Right kidney (tissue), 9 donors: Measurements from ENCODE around the gene ZNF548.
"Not testable (repeated sequence)": the region's sequence is repeated elsewhere in the genome, so short reads cannot be mapped to it uniquely, and the experiment has no call there.

Experiments
- DNase-seq: peaks from one replicate; pipeline ENCODE4 v3.0.0-alpha.2; 2016
- long read RNA-seq, 8 donors: transcript quantifications; one replicate each; lab custom pipeline, GENCODE V29; 2026

Gene ZNF548
- long read RNA-seq, donor 1, partial matches to known transcripts: 0 of 4 reads
- long read RNA-seq, donor 1, other reads (novel, unspliced or antisense): 0 of 4 reads
- long read RNA-seq, donor 2, partial matches to known transcripts: 0 of 3 reads
- long read RNA-seq, donor 2, other reads (novel, unspliced or antisense): 0 of 3 reads
- long read RNA-seq, donor 3, partial matches to known transcripts: 0 of 4 reads
- long read RNA-seq, donor 3, other reads (novel, unspliced or antisense): 0 of 4 reads
- long read RNA-seq, donor 4, partial matches to known transcripts: 0 of 4 reads
- long read RNA-seq, donor 4, other reads (novel, unspliced or antisense): 0 of 4 reads
- long read RNA-seq, donor 5, partial matches to known transcripts: 0 of 1 reads
- long read RNA-seq, donor 5, other reads (novel, unspliced or antisense): 0 of 1 reads
- long read RNA-seq, donor 6, partial matches to known transcripts: 0 of 4 reads
- long read RNA-seq, donor 6, other reads (novel, unspliced or antisense): 0 of 4 reads
- long read RNA-seq, donor 7, transcript ZNF548-201 (4 exons, 2,115 nt): major isoform, 10 of 13 reads
- long read RNA-seq, donor 7, partial matches to known transcripts: 0 of 13 reads
- long read RNA-seq, donor 7, other reads (novel, unspliced or antisense): 0 of 13 reads
- long read RNA-seq, donor 8, partial matches to known transcripts: 0 of 6 reads
- long read RNA-seq, donor 8, other reads (novel, unspliced or antisense): 0 of 6 reads

DNA sequence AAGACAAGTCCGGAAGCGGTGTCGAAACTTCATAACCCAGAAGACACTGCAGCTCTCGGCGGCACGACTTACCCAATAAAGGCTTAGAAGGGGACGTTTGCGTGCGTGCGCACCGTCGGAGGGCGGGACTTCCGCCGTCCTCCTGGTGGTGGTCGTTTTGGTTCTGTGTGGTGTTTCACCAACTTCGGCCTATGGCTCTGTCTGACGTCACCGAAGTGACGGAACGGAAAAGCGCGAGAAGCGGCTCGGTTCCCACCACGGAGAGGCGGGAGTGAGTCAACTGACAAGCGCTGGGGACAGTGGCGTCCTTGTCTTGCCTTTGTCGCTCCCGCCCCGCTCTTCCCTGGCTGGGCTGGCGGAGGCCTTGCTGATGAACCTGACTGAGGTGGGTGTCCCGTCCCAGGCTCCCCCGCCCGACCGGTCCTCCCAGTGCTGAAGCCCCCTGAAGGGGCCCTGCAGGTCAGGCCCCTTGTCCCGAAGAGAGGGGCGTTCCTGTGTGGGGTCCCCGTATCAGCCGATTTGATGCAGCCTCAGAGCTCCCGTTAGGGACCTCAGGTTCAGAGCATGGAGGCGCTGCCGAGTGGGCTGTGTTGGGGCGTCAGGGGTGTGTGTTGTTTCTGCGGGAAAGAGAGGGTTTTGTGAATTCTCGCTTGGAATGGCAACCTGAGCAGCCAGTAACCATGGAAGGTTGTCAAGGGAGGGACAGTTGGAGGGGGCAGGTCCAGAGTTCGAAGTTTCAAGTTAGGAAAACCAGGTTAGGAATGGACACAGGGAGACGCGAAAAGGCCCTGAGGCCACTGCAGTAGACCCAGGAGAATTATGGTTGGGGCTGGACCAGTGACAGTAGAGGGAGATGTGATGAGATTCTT, at the start of gene ZNF548:
ZNF548 (plus strand) TSS at position 125 of the 869 bp plus-strand sequence; CDS start at position 371, 246 bp downstream.
- peak; percentile 85 for DNase-seq

DNA sequence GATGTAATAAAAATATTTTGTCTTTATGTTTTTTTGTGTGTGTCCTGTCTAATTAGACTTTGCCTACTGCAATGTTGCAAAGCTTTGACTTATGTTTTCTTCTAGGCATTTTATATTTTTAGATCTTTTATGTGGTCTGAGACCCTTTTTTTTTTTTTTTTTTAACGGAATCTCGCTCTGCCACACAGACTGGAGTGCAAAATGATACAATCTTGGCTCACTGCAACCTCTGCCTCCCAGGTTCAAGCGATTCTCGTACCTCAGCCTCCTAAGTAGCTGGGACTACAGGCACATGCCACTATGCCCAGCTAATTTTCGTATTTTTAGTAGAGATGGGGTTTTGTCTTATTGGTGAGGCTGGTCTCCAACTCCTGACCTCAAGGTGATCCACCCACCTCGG, 47.1 kb upstream of the ZNF548 start:
- no peak for DNase-seq

DNA sequence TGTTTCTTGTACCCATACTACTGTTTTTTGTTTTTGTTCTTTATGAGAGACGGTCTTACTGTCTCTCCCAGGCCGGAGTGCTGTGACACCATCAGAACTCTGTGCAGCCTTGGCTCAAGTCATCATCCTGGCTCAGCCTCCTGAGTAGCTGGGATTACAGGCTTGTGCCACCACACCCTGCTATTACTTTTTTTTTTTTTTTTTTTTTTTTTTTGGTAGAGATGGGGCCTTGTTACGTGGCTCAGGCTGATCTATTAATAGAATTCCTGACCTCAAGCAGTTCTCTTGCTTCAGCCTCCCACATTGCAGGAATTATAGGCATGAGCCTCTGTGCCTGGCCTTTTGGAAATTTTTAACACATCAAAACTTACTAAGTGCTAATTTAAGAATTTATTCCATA, 41.5 kb upstream of the ZNF548 start:
- DNase-seq: no peak

DNA sequence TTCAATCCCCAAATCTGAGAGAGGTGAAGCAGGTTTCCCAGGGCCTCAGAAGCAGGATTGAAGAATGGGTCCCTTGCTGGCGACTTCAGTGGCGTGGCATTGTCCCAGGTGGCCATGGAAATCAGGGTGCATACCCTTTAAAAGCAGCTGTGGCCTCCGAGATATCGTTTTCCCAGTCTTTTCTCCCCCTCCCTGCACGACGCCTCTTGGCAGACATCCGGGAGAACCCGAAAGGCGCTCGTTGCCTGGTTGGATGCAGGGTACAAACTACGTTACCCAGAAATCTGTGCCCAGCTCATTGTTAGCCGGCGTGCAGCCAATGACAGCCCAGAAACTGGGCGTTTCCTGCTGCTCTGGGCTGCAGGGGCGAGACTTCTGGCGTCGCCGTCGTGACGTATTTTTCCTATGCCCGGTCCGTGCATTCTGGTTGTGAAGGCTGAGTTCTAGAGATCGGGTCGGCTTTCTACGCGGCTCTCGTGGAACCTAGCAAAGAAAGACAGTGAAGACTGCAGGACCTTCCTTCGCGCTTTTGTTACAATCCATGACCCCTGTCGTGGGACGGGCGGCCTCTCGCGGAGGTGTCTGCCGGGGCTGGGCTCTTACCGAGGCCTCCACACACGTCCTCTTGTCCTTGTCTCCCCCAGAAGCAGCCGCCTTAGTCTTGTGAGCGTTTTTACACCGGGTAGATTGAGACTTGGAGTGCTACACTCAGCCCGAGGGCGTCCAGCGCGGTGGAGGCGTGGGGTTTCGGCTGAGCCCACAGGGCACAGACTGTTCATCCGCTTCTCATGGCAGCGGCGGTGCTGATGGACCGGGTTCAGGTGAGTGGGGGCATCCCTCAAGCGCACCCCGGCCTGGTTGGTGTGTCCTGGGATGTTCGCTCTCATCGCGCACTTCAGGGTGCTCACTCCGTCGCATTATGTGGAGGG, 38.5 kb upstream of the ZNF548 start, which contains the start of gene ZNF304:
ZNF304 (plus strand) TSS at position 395 of the 929 bp plus-strand sequence; CDS start at position 789, 394 bp downstream.
- peak; percentile 77 for DNase-seq

DNA sequence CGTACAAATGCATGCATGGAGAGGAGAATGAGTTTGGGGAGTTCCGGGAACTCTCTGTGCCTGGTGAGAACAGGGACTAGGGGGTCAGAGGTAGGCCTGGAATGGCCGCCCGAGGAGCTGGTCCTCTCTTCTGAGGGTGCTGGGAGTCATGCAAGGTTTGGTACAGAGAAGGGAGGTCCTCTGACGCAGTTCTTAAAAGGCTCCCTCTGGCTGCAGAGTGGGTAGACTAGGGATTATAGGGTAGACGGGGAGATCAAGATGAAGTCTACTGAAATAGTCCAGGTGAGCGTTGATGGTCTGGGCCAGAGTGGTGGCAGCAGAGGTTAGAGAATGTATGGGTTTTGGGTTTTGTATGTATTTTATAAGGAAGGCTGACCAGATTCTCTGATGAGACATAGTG, 37.8 kb upstream of the ZNF548 start:
- DNase-seq: no peak

DNA sequence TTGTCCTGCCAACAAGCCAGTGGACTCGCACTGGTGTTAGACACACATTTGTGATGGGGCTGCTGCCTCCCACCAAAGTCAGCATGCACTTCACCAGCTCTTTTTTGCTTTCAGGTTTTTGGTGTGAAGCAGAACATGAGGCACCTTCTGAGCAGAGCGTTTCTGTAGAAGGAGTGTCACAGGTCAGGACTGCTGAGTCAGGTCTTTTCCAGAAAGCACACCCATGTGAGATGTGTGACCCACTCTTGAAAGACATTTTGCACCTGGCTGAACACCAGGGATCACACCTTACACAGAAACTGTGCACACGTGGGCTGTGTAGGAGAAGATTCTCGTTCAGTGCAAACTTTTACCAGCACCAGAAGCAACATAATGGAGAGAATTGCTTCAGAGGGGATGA, 33.7 kb upstream of the ZNF548 start:
- DNase-seq: no peak

DNA sequence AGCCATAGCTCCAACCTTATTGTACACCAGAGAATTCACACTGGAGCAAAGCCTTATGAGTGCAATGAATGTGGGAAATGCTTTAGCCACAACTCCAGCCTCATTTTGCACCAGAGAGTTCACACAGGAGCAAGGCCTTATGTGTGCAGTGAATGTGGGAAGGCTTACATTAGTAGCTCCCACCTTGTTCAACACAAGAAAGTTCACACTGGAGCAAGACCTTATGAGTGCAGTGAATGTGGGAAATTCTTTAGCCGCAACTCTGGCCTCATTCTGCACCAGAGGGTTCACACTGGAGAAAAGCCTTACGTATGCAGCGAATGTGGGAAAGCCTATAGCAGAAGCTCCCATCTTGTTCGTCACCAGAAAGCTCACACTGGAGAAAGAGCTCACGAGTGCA, 32.2 kb upstream of the ZNF548 start:
- no peak for DNase-seq

DNA sequence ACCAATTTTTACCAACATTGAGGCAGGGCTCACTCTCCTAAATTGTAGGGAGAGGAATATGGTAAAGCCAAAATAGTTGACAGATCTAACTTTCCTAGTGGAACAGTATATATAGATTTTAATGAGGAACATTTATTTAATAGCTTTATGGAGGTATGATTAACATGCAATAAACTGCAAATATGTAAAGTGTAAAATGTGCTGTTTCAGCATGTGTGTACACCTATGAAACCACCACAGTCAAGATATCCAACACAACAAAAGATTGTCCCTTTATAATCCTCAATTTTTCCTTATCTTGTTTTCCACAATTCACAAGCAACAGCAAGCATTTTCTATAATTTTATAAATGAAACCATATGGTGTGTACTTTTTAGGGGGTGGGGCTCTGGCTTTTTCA, 30.4 kb upstream of the ZNF548 start:
- no peak for DNase-seq

DNA sequence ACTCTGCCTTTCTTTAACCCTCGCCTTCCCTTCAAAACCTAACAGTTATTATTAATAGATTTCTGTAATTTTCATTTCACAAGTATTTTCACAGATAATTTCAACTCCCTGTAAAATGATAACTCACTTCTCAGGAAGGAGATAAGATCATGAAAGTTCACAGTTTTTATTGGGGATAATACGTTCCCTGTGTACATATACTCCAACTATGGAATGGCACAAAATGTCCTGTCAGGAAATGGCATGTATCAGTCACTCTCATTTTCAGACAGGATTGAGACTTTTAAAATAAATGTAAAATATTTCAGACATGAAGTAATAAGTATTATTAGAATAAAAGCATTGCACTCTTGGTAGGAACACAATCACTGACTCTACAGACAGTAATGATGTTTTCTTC, 27.2 kb upstream of the ZNF548 start:
- peak; percentile 7 for DNase-seq

DNA sequence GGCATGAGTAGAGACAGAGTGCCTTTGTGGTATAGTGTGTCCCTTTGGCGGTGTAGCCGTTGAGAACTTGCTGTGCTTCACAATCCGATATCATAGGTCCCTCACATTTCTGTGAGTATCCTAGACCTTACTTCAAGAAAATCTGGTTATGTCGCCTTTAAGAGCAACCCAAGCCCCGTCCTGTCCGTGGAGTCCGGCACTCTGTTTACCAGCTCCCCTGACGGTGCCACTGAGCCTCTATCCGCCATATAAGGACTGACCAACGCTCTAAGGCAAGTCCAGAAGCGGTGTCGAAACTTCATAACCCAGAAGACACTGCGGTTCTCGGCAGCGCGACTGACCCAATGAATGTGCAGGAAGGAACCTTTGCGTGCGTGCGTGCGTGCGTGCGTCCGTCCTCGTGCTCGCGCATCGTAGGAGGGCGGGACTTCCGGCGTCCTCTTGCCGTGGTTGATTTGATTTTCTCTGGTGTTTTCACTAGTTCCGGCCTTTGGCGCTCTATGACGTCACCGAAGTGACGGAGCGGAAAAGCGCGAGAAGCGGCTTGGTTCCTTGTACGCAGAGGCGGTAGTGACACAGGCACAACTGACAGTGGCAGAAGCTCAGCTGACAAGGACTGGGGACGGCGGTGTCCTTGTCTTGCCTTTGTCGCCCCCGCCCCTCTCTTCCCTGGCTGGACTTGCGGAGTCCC, 26.5 kb upstream of the ZNF548 start, which contains the start of the genes TRAPPC2B and ZNF547:
TRAPPC2B (plus strand) TSS at position 555 of the 691 bp plus-strand sequence. CDS start 1,283 bp downstream, outside the sequence.
ZNF547 (plus strand) TSS at position 555 of the 691 bp plus-strand sequence. CDS start 5,005 bp downstream, outside the sequence.
- peak; percentile 88 for DNase-seq

DNA sequence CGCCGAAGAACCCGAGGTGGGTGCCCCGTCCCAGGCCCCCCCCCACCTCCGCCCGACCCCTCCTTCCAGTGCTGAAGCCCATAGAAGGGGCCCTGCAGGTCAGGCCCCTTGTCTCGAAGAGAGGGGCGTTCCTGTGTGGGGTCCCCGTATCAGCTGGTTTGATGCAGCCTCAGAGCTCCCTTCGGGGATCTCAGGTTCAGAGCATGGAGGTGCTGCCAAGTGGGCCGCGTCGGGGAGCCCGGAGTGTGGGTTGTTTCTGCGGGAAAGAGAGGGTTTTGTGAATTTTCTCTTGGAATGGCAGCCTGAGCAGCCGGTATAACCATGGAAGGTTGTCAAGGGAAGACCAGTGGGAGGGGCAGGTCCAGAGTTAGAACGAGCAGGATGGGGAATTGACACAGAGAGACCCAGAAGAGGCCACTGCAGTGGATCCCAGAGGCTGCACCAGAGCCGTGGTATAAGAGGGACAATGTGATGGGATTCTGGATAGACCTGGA, 25.9 kb upstream of the ZNF548 start:
- peak; percentile 49 for DNase-seq

DNA sequence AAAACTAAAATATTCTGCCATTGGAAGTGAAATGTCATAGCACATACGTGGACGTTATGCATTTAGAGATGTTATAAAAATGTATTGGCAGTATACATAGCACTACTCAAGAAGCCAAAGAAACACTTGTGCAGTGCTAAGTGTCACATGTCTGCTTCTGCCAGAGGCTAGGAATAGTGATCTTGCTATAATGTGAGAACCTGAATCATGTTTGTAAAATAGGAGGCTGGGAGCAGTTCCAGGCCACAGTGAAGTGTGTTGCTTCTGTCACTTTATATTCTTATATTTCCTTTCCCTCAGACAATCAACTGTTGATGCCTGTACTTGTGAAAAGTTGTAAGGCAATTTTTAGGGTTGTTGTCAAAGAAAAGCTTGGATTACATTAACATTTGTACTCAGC, 22.9 kb upstream of the ZNF548 start:
- DNase-seq: no peak

DNA sequence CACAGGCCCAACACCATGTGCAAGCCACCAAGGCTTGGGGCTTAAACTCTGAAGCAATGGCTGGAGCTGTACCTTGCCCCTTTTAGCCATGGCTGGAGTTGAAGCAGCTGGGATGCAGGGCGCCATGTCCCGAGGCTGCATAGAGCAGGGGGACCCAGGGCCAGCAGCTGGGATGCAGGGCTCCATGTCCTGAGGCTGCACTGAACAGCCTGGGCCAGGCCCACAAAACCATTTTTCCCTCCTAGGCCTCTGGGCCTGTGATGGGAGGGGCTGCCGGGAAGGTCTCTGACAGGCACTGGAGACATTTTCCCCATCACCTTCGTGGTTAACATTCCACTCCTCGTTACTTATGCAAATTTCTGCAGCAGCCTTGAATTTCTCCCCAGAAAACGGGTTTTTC, 15.5 kb upstream of the ZNF548 start:
- no peak for DNase-seq

DNA sequence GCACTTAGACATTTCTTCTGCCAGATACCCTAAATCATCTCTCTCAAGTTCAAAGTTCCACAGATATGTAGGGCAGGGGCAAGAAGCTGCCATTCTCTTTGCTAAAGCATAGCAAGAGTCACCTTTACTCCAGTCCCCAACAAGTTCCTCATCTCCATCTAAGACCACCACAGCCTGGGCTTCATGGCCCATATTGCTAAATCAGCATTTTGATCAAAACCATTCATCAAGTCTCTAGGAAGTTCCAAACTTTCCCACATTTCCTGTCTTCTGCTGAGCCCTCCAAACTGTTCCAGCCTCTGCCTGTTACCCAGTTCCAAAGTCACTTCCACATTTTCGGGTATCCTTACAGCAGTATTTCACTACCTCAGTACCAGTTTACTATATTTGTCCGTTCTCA, 15.0 kb upstream of the ZNF548 start:
- not testable (repeated sequence) for DNase-seq

DNA sequence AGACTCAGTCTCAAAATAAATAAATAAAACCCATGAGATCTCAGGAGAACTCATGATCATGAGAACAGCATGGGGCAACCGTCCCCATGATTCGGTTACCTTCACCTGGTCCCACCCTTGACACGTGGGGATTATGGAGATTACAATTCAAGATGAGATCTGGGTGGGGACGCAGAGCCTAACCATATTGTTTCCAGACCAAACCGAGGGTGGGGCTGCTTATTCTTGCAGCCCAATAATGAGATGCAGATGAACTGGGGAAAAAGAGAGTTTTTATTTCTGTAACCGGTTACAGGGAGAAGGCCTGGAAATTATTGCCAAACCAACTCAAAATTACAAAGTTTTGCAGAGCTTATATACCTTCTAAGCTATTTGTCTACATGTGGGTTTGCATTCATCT, 13.5 kb upstream of the ZNF548 start:
- no peak for DNase-seq

DNA sequence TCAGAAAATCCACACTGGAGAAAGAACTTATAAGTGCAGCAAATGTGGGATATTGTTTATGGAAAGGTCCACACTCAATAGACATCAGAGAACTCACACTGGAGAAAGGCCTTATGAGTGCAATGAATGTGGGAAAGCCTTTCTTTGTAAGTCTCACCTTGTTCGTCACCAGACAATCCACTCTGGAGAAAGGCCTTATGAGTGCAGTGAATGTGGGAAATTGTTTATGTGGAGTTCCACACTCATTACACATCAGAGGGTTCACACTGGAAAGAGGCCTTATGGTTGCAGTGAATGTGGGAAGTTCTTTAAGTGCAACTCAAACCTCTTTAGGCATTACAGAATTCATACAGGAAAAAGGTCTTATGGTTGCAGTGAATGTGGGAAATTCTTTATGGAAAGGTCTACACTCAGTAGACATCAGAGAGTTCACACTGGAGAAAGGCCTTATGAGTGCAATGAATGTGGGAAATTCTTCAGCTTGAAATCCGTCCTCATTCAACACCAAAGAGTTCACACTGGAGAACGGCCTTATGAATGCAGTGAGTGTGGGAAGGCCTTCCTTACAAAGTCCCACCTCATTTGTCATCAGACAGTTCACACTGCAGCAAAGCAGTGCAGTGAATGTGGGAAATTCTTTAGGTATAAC, 12.0 kb upstream of the ZNF548 start:
- no peak for DNase-seq

DNA sequence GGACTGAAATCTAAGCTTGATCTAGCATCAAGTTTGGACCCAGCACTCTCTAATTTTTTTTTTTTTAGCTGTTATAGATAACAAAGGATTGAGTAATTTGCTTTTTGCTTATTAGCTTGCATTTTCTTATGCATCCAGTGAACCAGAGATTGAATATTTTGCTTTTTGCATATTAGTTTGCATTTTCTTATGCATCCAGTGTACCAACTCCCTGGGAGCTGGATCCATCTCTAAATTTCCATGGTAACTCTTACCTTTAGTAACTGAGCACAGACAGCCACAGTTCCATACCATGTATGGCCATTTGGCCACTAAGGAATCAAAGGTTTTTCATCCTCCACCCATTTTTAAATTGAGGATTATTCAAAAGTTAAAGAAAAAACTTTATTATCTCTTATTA, 8.7 kb upstream of the ZNF548 start:
- DNase-seq: no peak

DNA sequence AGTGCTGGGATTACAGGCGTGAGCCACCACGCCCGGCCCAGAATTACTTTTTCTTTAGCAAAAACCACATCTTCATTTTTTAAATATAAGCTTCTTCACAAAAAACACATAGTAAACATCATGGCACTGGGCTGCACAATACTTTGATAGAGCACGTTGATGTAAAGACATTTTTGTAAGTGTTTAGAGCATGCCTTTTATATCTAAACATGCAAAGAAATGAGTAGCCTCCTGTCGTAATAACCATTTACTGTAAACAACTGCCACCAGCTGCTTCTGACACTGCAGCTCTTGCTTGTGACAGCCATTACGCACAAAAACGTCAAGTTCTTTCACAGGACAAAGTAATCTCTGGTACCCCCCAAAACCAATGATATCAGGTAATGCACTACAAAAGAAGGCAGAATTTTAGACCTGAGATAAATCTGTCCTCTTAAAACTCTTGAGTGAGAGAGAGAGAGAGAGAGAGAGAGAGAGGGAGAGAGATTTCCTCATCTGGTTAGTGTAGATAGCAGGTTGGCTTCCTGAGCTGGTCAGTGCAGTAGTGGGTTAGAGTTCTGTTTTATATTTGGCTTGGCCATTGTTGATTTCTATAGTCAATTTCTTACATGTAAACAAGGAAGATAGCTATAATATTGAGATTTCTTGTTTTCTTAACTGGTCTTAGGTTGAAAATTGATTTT, 6.7 kb upstream of the ZNF548 start:
- no peak for DNase-seq

DNA sequence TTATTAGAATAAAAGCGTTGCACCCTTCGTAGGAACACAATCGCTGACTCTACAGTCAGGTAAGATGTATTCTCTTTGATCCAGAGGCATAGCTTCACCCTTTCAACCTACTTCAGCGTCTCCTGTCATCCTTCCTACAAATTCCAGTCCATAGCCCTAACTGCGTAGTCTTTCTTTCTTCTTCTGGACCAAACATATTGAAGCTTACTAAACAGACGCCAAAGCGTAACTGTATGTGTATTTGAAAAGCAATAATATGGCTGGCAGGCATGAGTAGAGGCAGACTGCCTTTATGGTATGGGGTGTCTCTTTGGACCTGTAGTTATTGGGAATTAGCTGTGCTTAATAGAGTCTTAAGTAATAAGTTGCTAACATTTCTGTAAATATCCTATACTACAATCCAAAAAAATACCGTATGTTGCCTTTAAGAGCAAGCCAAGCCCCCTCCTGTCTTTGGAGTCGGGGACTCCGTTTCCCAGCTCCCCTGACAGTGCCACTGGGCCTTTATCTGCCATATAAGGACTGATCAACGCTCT, 392 bp upstream of the ZNF548 start:
- DNase-seq: no peak
